Endothelial cell of umbilical vein (primary cell): ENCODE measurements around the gene MITF. TPM values are rescaled to one million over a fixed set of nuclear protein-coding genes. Genes with fewer than 3 reads are reported as not detected.

Source experiments
- BruUV-seq: library from RNA; stranded (reverse); fragments of 400-500 nt; replicated peaks from 2 replicates; lab custom pipeline; 2021; lab: Mats Ljungman, UMichigan
- CTCF ChIA-PET: fragments of 300-600, 350-600 bp; sonication (Branson Sonifier 250); formaldehyde crosslinking; loops from one replicate; lab custom pipeline; 2021; ENCODE audit warnings: antibody characterized with exemption, inconsistent platforms; lab: Charles Lee
- POLR2A ChIA-PET: fragments of 300-600, 350-600 bp; sonication (Branson Sonifier 250); formaldehyde crosslinking; loops from one replicate; lab custom pipeline; 2021; ENCODE audit warnings: antibody characterized with exemption, inconsistent platforms; lab: Charles Lee
- DNase-seq: peaks from one replicate; pipeline ENCODE4 v3.0.0-alpha.2; 2011; ENCODE audit warnings: low read depth, low spot score
- FAIRE-seq: peaks from 2 replicates; lab custom pipeline; 2011; peaks lifted over from hg19 to GRCh38; lab: Jason Lieb, UNC
- H2AFZ ChIP-seq: 2 replicates; pipeline ENCODE4 v1.6.0; 2012; ENCODE audit warnings: low read depth, low read length, control low read depth, inconsistent platforms
- H3K27ac ChIP-seq: 2 replicates; pipeline ENCODE4 v1.5.1; 2011; ENCODE audit warnings: low read depth, mild to moderate bottlenecking, control low read depth, low read length, moderate library complexity; ENCODE audit not compliant: insufficient read depth
- H3K27me3 ChIP-seq, 2 experiments: 2 replicates each; pipeline versions ENCODE4 v1.6.0 to v1.6.1; 2011; ENCODE audit warnings: low read length in 2 of 2, mixed read lengths in 1 of 2; ENCODE audit not compliant: control insufficient read depth in 2 of 2, insufficient read depth in 2 of 2
- H3K36me3 ChIP-seq, 2 experiments: 2 replicates in 1 of 2; 3 replicates in 1 of 2; pipeline ENCODE4 v1.5.1; 2011; ENCODE audit warnings: low read length in 2 of 2, mild to moderate bottlenecking in 1 of 2, moderate library complexity in 1 of 2; ENCODE audit not compliant: control insufficient read depth in 2 of 2, insufficient read depth in 2 of 2; ENCODE audit errors: extremely low read depth in 1 of 2
- H3K4me1 ChIP-seq: 3 replicates; pipeline ENCODE4 v1.5.1; 2011; ENCODE audit warnings: mild to moderate bottlenecking, low read length; ENCODE audit not compliant: control insufficient read depth, insufficient read depth; ENCODE audit errors: extremely low read depth
- H3K4me2 ChIP-seq: 2 replicates; pipeline ENCODE4 v1.6.1; 2011; ENCODE audit warnings: low read length, control low read depth, mixed read lengths; ENCODE audit not compliant: insufficient read depth
- H3K4me3 ChIP-seq, 3 experiments: fragments of 200-600 bp in 1 of 3; sonication (generic), shearing (Covaris generic) in 1 of 3; replicated peaks in 1 of 3; 2 replicates each; pipeline ENCODE4 v1.5.1; 2011 to 2016; ENCODE audit warnings: control low read depth in 3 of 3, low read length in 3 of 3, mild to moderate bottlenecking in 2 of 3, inconsistent platforms in 1 of 3, low read depth in 1 of 3, moderate library complexity in 1 of 3; ENCODE audit not compliant: insufficient read depth in 1 of 3
- H3K79me2 ChIP-seq: 2 replicates; pipeline ENCODE4 v1.6.0; 2012; ENCODE audit warnings: low read length, inconsistent platforms; ENCODE audit not compliant: control insufficient read depth, insufficient read depth
- H3K9ac ChIP-seq: replicated peaks from 2 replicates; pipeline ENCODE3; 2011; ENCODE audit warnings: low read length, control low read depth; ENCODE audit not compliant: insufficient read depth; ENCODE audit errors: extremely low read depth
- H3K9me1 ChIP-seq: replicated peaks from 3 replicates; pipeline ENCODE4 v1.6.0; 2011; ENCODE audit warnings: mild to moderate bottlenecking, low read length; ENCODE audit not compliant: control insufficient read depth, insufficient read depth; ENCODE audit errors: extremely low read depth
- H3K9me3 ChIP-seq: replicated peaks from 2 replicates; pipeline ENCODE4 v1.5.1; 2012; ENCODE audit warnings: low read length, inconsistent platforms; ENCODE audit not compliant: control insufficient read depth, insufficient read depth
- H4K20me1 ChIP-seq: replicated peaks from 2 replicates; pipeline ENCODE3; 2011; ENCODE audit warnings: mild to moderate bottlenecking, low read length; ENCODE audit not compliant: control insufficient read depth, insufficient read depth; ENCODE audit errors: extremely low read depth
- FOS ChIP-seq: IDR thresholded peaks from 2 replicates; pipeline ENCODE4 v1.6.1; 2011; ENCODE audit warnings: mild to moderate bottlenecking, low read length, moderate library complexity, borderline replicate concordance; ENCODE audit not compliant: insufficient read depth
- GATA2 ChIP-seq: IDR thresholded peaks from 2 replicates; pipeline ENCODE4 v1.7.0; 2011; ENCODE audit warnings: low read depth, mild to moderate bottlenecking, moderate library complexity, mixed read lengths, low read length; ENCODE audit not compliant: insufficient read length, insufficient read depth
- JUN ChIP-seq: IDR thresholded peaks from 2 replicates; pipeline ENCODE4 v1.6.1; 2011; ENCODE audit warnings: borderline replicate concordance, low read depth; ENCODE audit not compliant: insufficient read length, insufficient read depth
- MAX ChIP-seq: IDR thresholded peaks from 2 replicates; pipeline ENCODE4 v1.6.1; 2011; ENCODE audit not compliant: insufficient read depth, insufficient read length
- MYC ChIP-seq: IDR thresholded peaks from one replicate; pipeline ENCODE4 v1.6.1; 2011; ENCODE audit warnings: mild to moderate bottlenecking, low read depth, low read length
- POLR2A ChIP-seq: IDR thresholded peaks from 2 replicates; pipeline ENCODE4 v1.6.1; 2012; ENCODE audit warnings: low read depth, mild to moderate bottlenecking, control low read depth, low read length
- POLR2AphosphoS5 ChIP-seq: IDR thresholded peaks from 2 replicates; pipeline ENCODE4 v1.6.1; 2012; ENCODE audit warnings: low read depth, mild to moderate bottlenecking, control low read depth, low read length, moderate library complexity; ENCODE audit not compliant: insufficient read depth
- dilution Hi-C: fragments of 300-500 bp; cut with MboI; formaldehyde crosslinking; loops from one replicate; pipeline ENCODE4 v1.15.0; 2019; ENCODE audit warnings: low sequenced_read_pairs; ENCODE audit not compliant: extremely low pct_ligation_motif_present
- intact Hi-C: fragments of 100-400 bp; cut with micrococcal nuclease; formaldehyde crosslinking; loops from one replicate; pipeline ENCODE4 v1.10.0; 2022
- polyA plus RNA-seq, 4 experiments: library from polyadenylated mRNA; depleted of rRNA in 3 of 4; stranded (reverse) in 3 of 4; unstranded in 1 of 4; fragments of >200 nt; gene quantifications; 2 replicates each; pipeline versions ENCODE4 v1.2.1 to v1.2.3, GENCODE V29; 2011 to 2012; ENCODE audit warnings: missing spikeins in 1 of 4
- total RNA-seq: library from RNA; stranded (reverse); gene quantifications from 2 replicates; pipeline ENCODE4 v1.2.3, GENCODE V29; 2021
- TF ChIP-seq, protein P1 (sequence below), 2 donors: IDR thresholded peaks; 1 replicate in 1 of 2; 2 replicates in 1 of 2; pipeline ENCODE4 v1.5.1; 2011; ENCODE audit warnings: low read length in 2 of 2, mild to moderate bottlenecking in 2 of 2, moderate library complexity in 2 of 2, control low read depth in 1 of 2, inconsistent platforms in 1 of 2, low read depth in 1 of 2; ENCODE audit not compliant: insufficient read depth in 1 of 2; ENCODE audit errors: extremely low read depth in 1 of 2

The MITF gene
- total and polyA plus RNA-seq, 2 donors (not counting 3 experiments of a cell fraction or from before 2014, with no cell fraction given), result 1.6 to 2.5 TPM

GRCh38 chr3:69913422-69913821 lies 174.2 kb downstream of the MITF start:
- Histone ChIP-seq H3K27ac (no peak overlapping the region), H4K20me1 (no peaks in the 10 kb centered on the region), H3K4me2 (no peak overlapping the region), H3K9ac (no peak overlapping the region), H3K4me3 (no peak overlapping the region), H3K4me1 (no peaks in the 10 kb centered on the region), H3K79me2 (no peaks in the 10 kb centered on the region), H3K9me1 (no peaks in the 10 kb centered on the region), H3K36me3 (no peaks in the 10 kb centered on the region), H3K9me3 (no peaks in the 10 kb centered on the region), H3K27me3 (no peaks in the 10 kb centered on the region), H2AFZ (no peak overlapping the region)
- TF ChIP-seq, protein P1, sequence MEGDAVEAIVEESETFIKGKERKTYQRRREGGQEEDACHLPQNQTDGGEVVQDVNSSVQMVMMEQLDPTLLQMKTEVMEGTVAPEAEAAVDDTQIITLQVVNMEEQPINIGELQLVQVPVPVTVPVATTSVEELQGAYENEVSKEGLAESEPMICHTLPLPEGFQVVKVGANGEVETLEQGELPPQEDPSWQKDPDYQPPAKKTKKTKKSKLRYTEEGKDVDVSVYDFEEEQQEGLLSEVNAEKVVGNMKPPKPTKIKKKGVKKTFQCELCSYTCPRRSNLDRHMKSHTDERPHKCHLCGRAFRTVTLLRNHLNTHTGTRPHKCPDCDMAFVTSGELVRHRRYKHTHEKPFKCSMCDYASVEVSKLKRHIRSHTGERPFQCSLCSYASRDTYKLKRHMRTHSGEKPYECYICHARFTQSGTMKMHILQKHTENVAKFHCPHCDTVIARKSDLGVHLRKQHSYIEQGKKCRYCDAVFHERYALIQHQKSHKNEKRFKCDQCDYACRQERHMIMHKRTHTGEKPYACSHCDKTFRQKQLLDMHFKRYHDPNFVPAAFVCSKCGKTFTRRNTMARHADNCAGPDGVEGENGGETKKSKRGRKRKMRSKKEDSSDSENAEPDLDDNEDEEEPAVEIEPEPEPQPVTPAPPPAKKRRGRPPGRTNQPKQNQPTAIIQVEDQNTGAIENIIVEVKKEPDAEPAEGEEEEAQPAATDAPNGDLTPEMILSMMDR (IDR thresholded peaks at IDR 0.05; ENCODE audit: extremely low read depth in 1 of 2, insufficient read depth in 1 of 2, low read depth in 1 of 2, low read length in 2 of 2), result no peak
- TF ChIP-seq GATA2 (no peak), FOS (no peak), POLR2AphosphoS5 (no peak), JUN (no peak), MYC (no peak), POLR2A (no peak)
- FAIRE-seq (no peak), DNase-seq (no peak)
- no TSS peak for BruUV-seq
- dilution Hi-C loops (no loop called here), intact Hi-C loops (no loop called here)
- ChIA-PET POLR2A (no interaction called here), CTCF (no interaction called here)

DNA sequence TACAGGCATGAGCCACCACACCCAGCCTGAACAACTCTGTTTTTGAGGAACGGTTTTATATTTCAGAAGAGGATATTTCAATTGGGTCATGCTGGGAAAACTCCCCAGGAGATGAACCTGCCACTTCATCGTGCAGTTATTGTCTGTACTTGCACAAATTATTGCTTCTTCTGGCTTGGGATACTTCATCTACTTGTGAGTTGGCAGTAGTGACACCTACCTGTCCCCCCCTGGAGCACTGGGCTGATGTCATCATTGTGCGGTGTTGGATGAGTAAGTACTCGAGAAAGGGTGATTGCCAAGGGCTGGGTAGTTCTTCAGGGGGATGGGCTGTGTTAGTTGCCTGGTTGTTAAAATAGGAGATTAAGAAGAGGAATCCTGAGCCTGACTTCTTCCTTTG lies 175.1 kb downstream of the MITF start:
- Histone ChIP-seq H3K4me1 (no peaks in the 10 kb centered on the region), H4K20me1 (no peaks in the 10 kb centered on the region), H3K4me2 (no peak overlapping the region), H3K79me2 (no peaks in the 10 kb centered on the region), H3K36me3 (no peaks in the 10 kb centered on the region), H3K4me3 (no peak overlapping the region), H2AFZ (no peak overlapping the region), H3K9me1 (no peaks in the 10 kb centered on the region), H3K27ac (no peak overlapping the region), H3K9me3 (no peaks in the 10 kb centered on the region), H3K9ac (no peak overlapping the region), H3K27me3 (no peaks in the 10 kb centered on the region)
- no TSS peak for BruUV-seq
- CTCF ChIA-PET, result no interaction called here
- no peak for DNase-seq
- POLR2A ChIA-PET, result no interaction called here
- dilution Hi-C loops (no loop called here), intact Hi-C loops (no loop called here)
- TF ChIP-seq JUN (no peak), MAX (no peak)
- FAIRE-seq, result no peak
